H9 (cell line): ENCODE data around the gene DNAJB2. TPM values are rescaled to one million over a fixed set of nuclear protein-coding genes. Genes with fewer than 3 reads are reported as not detected.

ENCODE experiments used
- DNase-seq: peaks from one replicate; pipeline ENCODE4 v3.0.0-alpha.2; 2017
- H2AFZ ChIP-seq: one replicate; pipeline ENCODE4 v1.6.1; 2013; ENCODE audit warnings: mild to moderate bottlenecking, low read length, control low read depth, moderate library complexity
- H2AK5ac ChIP-seq: 2 replicates; pipeline ENCODE4 v1.6.1; 2013; ENCODE audit warnings: low read length, control low read depth, mixed read lengths; ENCODE audit not compliant: insufficient read length
- H2BK120ac ChIP-seq: one replicate; pipeline ENCODE4 v1.6.1; 2013; ENCODE audit warnings: low read depth, mild to moderate bottlenecking, low read length, control low read depth, inconsistent platforms; ENCODE audit not compliant: poor library complexity, severe bottlenecking
- H2BK12ac ChIP-seq: 2 replicates; pipeline ENCODE4 v1.6.1; 2013; ENCODE audit warnings: low read length, control low read depth, mixed read lengths, low read depth; ENCODE audit not compliant: insufficient read length
- H2BK15ac ChIP-seq: 2 replicates; pipeline ENCODE4 v1.6.1; 2013; ENCODE audit warnings: low read depth, low read length, control low read depth
- H2BK20ac ChIP-seq: one replicate; pipeline ENCODE4 v1.6.1; 2013; ENCODE audit warnings: low read depth, mild to moderate bottlenecking, low read length, control low read depth, inconsistent platforms; ENCODE audit not compliant: poor library complexity, severe bottlenecking
- H2BK5ac ChIP-seq: 2 replicates; pipeline ENCODE4 v1.6.1; 2013; ENCODE audit warnings: low read length, control low read depth, mixed read lengths; ENCODE audit not compliant: insufficient read length
- H3K14ac ChIP-seq: 2 replicates; pipeline ENCODE4 v1.6.1; 2013; ENCODE audit warnings: low read length, control low read depth; ENCODE audit not compliant: insufficient read depth
- H3K18ac ChIP-seq: 2 replicates; pipeline ENCODE4 v1.6.1; 2013; ENCODE audit warnings: low read depth, mild to moderate bottlenecking, mixed read lengths, low read length, control low read depth; ENCODE audit not compliant: insufficient read length
- H3K23ac ChIP-seq: 2 replicates; pipeline ENCODE4 v1.6.1; 2013; ENCODE audit warnings: low read length, control low read depth, mixed read lengths, low read depth; ENCODE audit not compliant: insufficient read length
- H3K23me2 ChIP-seq: 2 replicates; pipeline ENCODE4 v1.6.1; 2013; ENCODE audit warnings: low read depth, mild to moderate bottlenecking, mixed read lengths, low read length, control low read depth; ENCODE audit not compliant: insufficient read length, poor library complexity, severe bottlenecking
- H3K27ac ChIP-seq: 2 replicates; pipeline ENCODE4 v1.5.1; 2013; ENCODE audit warnings: low read length, control low read depth, mixed read lengths, low read depth; ENCODE audit not compliant: insufficient read length
- H3K27me3 ChIP-seq: 2 replicates; pipeline ENCODE4 v1.6.1; 2013; ENCODE audit warnings: low read length, control low read depth, inconsistent platforms; ENCODE audit not compliant: insufficient read depth
- H3K4ac ChIP-seq: 2 replicates; pipeline ENCODE4 v1.6.1; 2013; ENCODE audit warnings: low read depth, mild to moderate bottlenecking, control low read depth, inconsistent platforms, low read length, moderate library complexity
- H3K4me1 ChIP-seq: 2 replicates; pipeline ENCODE4 v1.6.1; 2013; ENCODE audit warnings: low read length, control low read depth, inconsistent platforms; ENCODE audit not compliant: insufficient read depth
- H3K4me2 ChIP-seq: 2 replicates; pipeline ENCODE4 v1.6.1; 2013; ENCODE audit warnings: low read length, control low read depth, mixed read lengths; ENCODE audit not compliant: insufficient read length, insufficient read depth
- H3K56ac ChIP-seq: 2 replicates; pipeline ENCODE4 v1.6.1; 2013; ENCODE audit warnings: low read depth, mild to moderate bottlenecking, mixed read lengths, low read length, control low read depth; ENCODE audit not compliant: insufficient read length
- H3K79me1 ChIP-seq: 2 replicates; pipeline ENCODE4 v1.6.1; 2013; ENCODE audit warnings: low read depth, mild to moderate bottlenecking, moderate library complexity, low read length, control low read depth, inconsistent platforms; ENCODE audit not compliant: insufficient read depth, poor library complexity, severe bottlenecking
- H3K79me2 ChIP-seq: 2 replicates; pipeline ENCODE4 v1.6.1; 2013; ENCODE audit warnings: low read length, control low read depth, inconsistent platforms; ENCODE audit not compliant: insufficient read depth
- H3K9ac ChIP-seq: 2 replicates; pipeline ENCODE4 v1.6.1; 2013; ENCODE audit warnings: low read length, control low read depth, mixed read lengths; ENCODE audit not compliant: insufficient read length; ENCODE audit errors: extremely low read depth
- H3K9me3 ChIP-seq: one replicate; pipeline ENCODE4 v1.6.1; 2013; ENCODE audit warnings: low read depth, low read length, inconsistent platforms; ENCODE audit not compliant: control insufficient read depth
- H3T11ph ChIP-seq: one replicate; pipeline ENCODE4 v1.6.1; 2013; ENCODE audit warnings: mild to moderate bottlenecking, low read length, control low read depth, inconsistent platforms
- H4K20me1 ChIP-seq: one replicate; pipeline ENCODE4 v1.6.1; 2013; ENCODE audit not compliant: control insufficient read depth, insufficient read length, insufficient read depth
- H4K5ac ChIP-seq: 2 replicates; pipeline ENCODE4 v1.6.1; 2013; ENCODE audit warnings: low read depth, mild to moderate bottlenecking, mixed read lengths, low read length, control low read depth; ENCODE audit not compliant: insufficient read length
- H4K8ac ChIP-seq: replicated peaks from 2 replicates; pipeline ENCODE4 v1.6.1; 2013; ENCODE audit warnings: low read length, control low read depth, mixed read lengths, low read depth; ENCODE audit not compliant: insufficient read length
- H4K91ac ChIP-seq: 2 replicates; pipeline ENCODE4 v1.6.1; 2013; ENCODE audit warnings: low read depth, mild to moderate bottlenecking, moderate library complexity, mixed read lengths, low read length, control low read depth; ENCODE audit not compliant: insufficient read length
- H3K27ac Mint-ChIP-seq, 3 experiments: 2 replicates in 2 of 3; 3 replicates in 1 of 3; pipeline ENCODE4 v1.8.0; 2020 to 2021; ENCODE audit warnings: mixed read lengths in 3 of 3, mild to moderate bottlenecking in 1 of 3, moderate library complexity in 1 of 3
- H3K27me3 Mint-ChIP-seq: 2 replicates; pipeline ENCODE4 v1.8.0; 2021; ENCODE audit warnings: low read depth, mild to moderate bottlenecking, moderate library complexity, mixed read lengths
- H3K36me3 Mint-ChIP-seq, 3 experiments: 2 replicates in 2 of 3; 3 replicates in 1 of 3; pipeline ENCODE4 v1.8.0; 2020 to 2021; ENCODE audit warnings: low read depth in 3 of 3, mixed read lengths in 3 of 3; ENCODE audit not compliant: insufficient read depth in 1 of 3
- H3K4me1 Mint-ChIP-seq, 2 experiments: 2 replicates each; pipeline ENCODE4 v1.8.0; 2020; ENCODE audit warnings: mixed read lengths in 2 of 2
- H3K4me3 Mint-ChIP-seq, 2 experiments: 2 replicates in 1 of 2; 3 replicates in 1 of 2; pipeline ENCODE4 v1.8.0; 2020 to 2021; ENCODE audit warnings: mild to moderate bottlenecking in 2 of 2, mixed read lengths in 2 of 2, moderate library complexity in 1 of 2
- H3K9me3 Mint-ChIP-seq, 2 experiments: 2 replicates in 1 of 2; 3 replicates in 1 of 2; pipeline ENCODE4 v1.8.0; 2020; ENCODE audit warnings: mild to moderate bottlenecking in 2 of 2, mixed read lengths in 2 of 2, moderate library complexity in 1 of 2
- CTCF ChIP-seq: fragments of 200-600 bp; sonication (generic); conservative IDR thresholded peaks from 3 replicates; pipeline ENCODE4 v1.8.0; 2021; ENCODE audit warnings: antibody characterized with exemption, mild to moderate bottlenecking
- whole genome bisulfite sequencing: extraction: QIAGEN DNeasy Blood & Tissue Kit; methylation state at CpG from one replicate; pipeline ENCODE4 v1.1.7; 2013; ENCODE audit warnings: missing lambda C conversion rate, low lambda C conversion rate, mixed read lengths; ENCODE audit not compliant: insufficient read length; ENCODE audit errors: extremely low coverage; 5-methylcytosine and 5-hydroxymethylcytosine counted together
- total RNA-seq: library from RNA; stranded (reverse); gene quantifications from 2 replicates; pipeline ENCODE4 v1.2.1, GENCODE V29; 2021

Gene DNAJB2
- total RNA-seq, 1 experiment from 2014 or later: 34.1 TPM

- peaks cover 8 to 12% of the 10 kb centered on the region in 2 experiments for H3K4me1 Mint-ChIP-seq
- no peak overlapping the region for H3K56ac ChIP-seq
- H3K36me3 Mint-ChIP-seq: no peaks in the 10 kb centered on the region
- TF ChIP-seq CTCF: no peak
- H3K18ac ChIP-seq: no peak overlapping the region
- no peaks in the 10 kb centered on the region for H3K79me1 ChIP-seq
- no peaks in the 10 kb centered on the region for H3K9me3 Mint-ChIP-seq
- no peak overlapping the region for H2BK120ac ChIP-seq
- no peak overlapping the region for H2BK20ac ChIP-seq
- no peak overlapping the region for H3K14ac ChIP-seq
- H2BK5ac ChIP-seq: no peak overlapping the region
- no peak overlapping the region for H4K91ac ChIP-seq
- H3K4me3 Mint-ChIP-seq: no peak overlapping the region
- H4K5ac ChIP-seq: no peak overlapping the region
- H3K4me1 ChIP-seq: peaks cover 3% of the 10 kb centered on the region; the same call in 1 of the 2 replicates
- no peak overlapping the region for H4K8ac ChIP-seq
- no peaks in the 10 kb centered on the region for H3K79me2 ChIP-seq
- H3K27ac ChIP-seq: no peak overlapping the region
- H4K20me1 ChIP-seq: no peaks in the 10 kb centered on the region
- no peak for DNase-seq
- H3K9ac ChIP-seq: no peak overlapping the region
- no peak overlapping the region for H2BK12ac ChIP-seq
- H3K27ac Mint-ChIP-seq: peak overlapping the region in 1 of 3 experiments; percentile 20; a peak in 1 of 7 replicates
- H3K4ac ChIP-seq: no peak overlapping the region
- H3K4me2 ChIP-seq: no peak overlapping the region
- WGBS: no CpG with 5 or more reads among the region's 8 CpGs
- H2BK15ac ChIP-seq: no peak overlapping the region
- no peaks in the 10 kb centered on the region for H3K23me2 ChIP-seq
- H3K27me3 ChIP-seq: no peaks in the 10 kb centered on the region
- no peak overlapping the region for H3T11ph ChIP-seq
- peaks cover 43% of the 10 kb centered on the region for H3K27me3 Mint-ChIP-seq
- no peak overlapping the region for H2AK5ac ChIP-seq
- no peaks in the 10 kb centered on the region for H3K9me3 ChIP-seq
- H3K23ac ChIP-seq: no peak overlapping the region
- no peak overlapping the region for H2AFZ ChIP-seq
Observed at GRCh38 chr2:219269362-219270054, 9.7 kb upstream of the DNAJB2 start.
